Endothelial cell of umbilical vein (primary cell): ENCODE measurements around the gene ZMIZ2. TPM values are rescaled to one million over a fixed set of nuclear protein-coding genes. Genes with fewer than 3 reads are reported as not detected.
A peak's percentile ranks its signal among the peaks of the same experiment; 100 is the strongest.

Source experiments
- BruUV-seq: library from RNA; stranded (reverse); fragments of 400-500 nt; replicated peaks from 2 replicates; lab custom pipeline; 2021; lab: Mats Ljungman, UMichigan
- CTCF ChIA-PET: fragments of 300-600, 350-600 bp; sonication (Branson Sonifier 250); formaldehyde crosslinking; loops from one replicate; lab custom pipeline; 2021; ENCODE audit warnings: antibody characterized with exemption, inconsistent platforms; lab: Charles Lee
- POLR2A ChIA-PET: fragments of 300-600, 350-600 bp; sonication (Branson Sonifier 250); formaldehyde crosslinking; loops from one replicate; lab custom pipeline; 2021; ENCODE audit warnings: antibody characterized with exemption, inconsistent platforms; lab: Charles Lee
- DNase-seq: peaks from one replicate; pipeline ENCODE4 v3.0.0-alpha.2; 2011; ENCODE audit warnings: low read depth, low spot score
- FAIRE-seq: peaks from 2 replicates; lab custom pipeline; 2011; peaks lifted over from hg19 to GRCh38; lab: Jason Lieb, UNC
- H2AFZ ChIP-seq: 2 replicates; pipeline ENCODE4 v1.6.0; 2012; ENCODE audit warnings: low read depth, low read length, control low read depth, inconsistent platforms
- H3K27ac ChIP-seq: 2 replicates; pipeline ENCODE4 v1.5.1; 2011; ENCODE audit warnings: low read depth, mild to moderate bottlenecking, control low read depth, low read length, moderate library complexity; ENCODE audit not compliant: insufficient read depth
- H3K27me3 ChIP-seq, 2 experiments: 2 replicates each; pipeline versions ENCODE4 v1.6.0 to v1.6.1; 2011; ENCODE audit warnings: low read length in 2 of 2, mixed read lengths in 1 of 2; ENCODE audit not compliant: control insufficient read depth in 2 of 2, insufficient read depth in 2 of 2
- H3K36me3 ChIP-seq, 2 experiments: 2 replicates in 1 of 2; 3 replicates in 1 of 2; pipeline ENCODE4 v1.5.1; 2011; ENCODE audit warnings: low read length in 2 of 2, mild to moderate bottlenecking in 1 of 2, moderate library complexity in 1 of 2; ENCODE audit not compliant: control insufficient read depth in 2 of 2, insufficient read depth in 2 of 2; ENCODE audit errors: extremely low read depth in 1 of 2
- H3K4me1 ChIP-seq: 3 replicates; pipeline ENCODE4 v1.5.1; 2011; ENCODE audit warnings: mild to moderate bottlenecking, low read length; ENCODE audit not compliant: control insufficient read depth, insufficient read depth; ENCODE audit errors: extremely low read depth
- H3K4me2 ChIP-seq: 2 replicates; pipeline ENCODE4 v1.6.1; 2011; ENCODE audit warnings: low read length, control low read depth, mixed read lengths; ENCODE audit not compliant: insufficient read depth
- H3K4me3 ChIP-seq, 3 experiments: fragments of 200-600 bp in 1 of 3; sonication (generic), shearing (Covaris generic) in 1 of 3; replicated peaks in 1 of 3; 2 replicates each; pipeline ENCODE4 v1.5.1; 2011 to 2016; ENCODE audit warnings: control low read depth in 3 of 3, low read length in 3 of 3, mild to moderate bottlenecking in 2 of 3, inconsistent platforms in 1 of 3, low read depth in 1 of 3, moderate library complexity in 1 of 3; ENCODE audit not compliant: insufficient read depth in 1 of 3
- H3K79me2 ChIP-seq: 2 replicates; pipeline ENCODE4 v1.6.0; 2012; ENCODE audit warnings: low read length, inconsistent platforms; ENCODE audit not compliant: control insufficient read depth, insufficient read depth
- H3K9ac ChIP-seq: replicated peaks from 2 replicates; pipeline ENCODE3; 2011; ENCODE audit warnings: low read length, control low read depth; ENCODE audit not compliant: insufficient read depth; ENCODE audit errors: extremely low read depth
- H3K9me1 ChIP-seq: replicated peaks from 3 replicates; pipeline ENCODE4 v1.6.0; 2011; ENCODE audit warnings: mild to moderate bottlenecking, low read length; ENCODE audit not compliant: control insufficient read depth, insufficient read depth; ENCODE audit errors: extremely low read depth
- H3K9me3 ChIP-seq: replicated peaks from 2 replicates; pipeline ENCODE4 v1.5.1; 2012; ENCODE audit warnings: low read length, inconsistent platforms; ENCODE audit not compliant: control insufficient read depth, insufficient read depth
- H4K20me1 ChIP-seq: replicated peaks from 2 replicates; pipeline ENCODE3; 2011; ENCODE audit warnings: mild to moderate bottlenecking, low read length; ENCODE audit not compliant: control insufficient read depth, insufficient read depth; ENCODE audit errors: extremely low read depth
- CTCF ChIP-seq, 2 donors: IDR thresholded peaks; 1 replicate in 1 of 2; 2 replicates in 1 of 2; pipeline ENCODE4 v1.5.1; 2011; ENCODE audit warnings: low read length in 2 of 2, mild to moderate bottlenecking in 2 of 2, moderate library complexity in 2 of 2, control low read depth in 1 of 2, inconsistent platforms in 1 of 2, low read depth in 1 of 2; ENCODE audit not compliant: insufficient read depth in 1 of 2; ENCODE audit errors: extremely low read depth in 1 of 2
- EZH2 ChIP-seq: IDR thresholded peaks from 2 replicates; pipeline ENCODE4 v1.6.1; 2012; ENCODE audit warnings: borderline replicate concordance, low read depth, mild to moderate bottlenecking, moderate library complexity, low read length, inconsistent platforms; ENCODE audit not compliant: severe bottlenecking
- FOS ChIP-seq: IDR thresholded peaks from 2 replicates; pipeline ENCODE4 v1.6.1; 2011; ENCODE audit warnings: mild to moderate bottlenecking, low read length, moderate library complexity, borderline replicate concordance; ENCODE audit not compliant: insufficient read depth
- GATA2 ChIP-seq: IDR thresholded peaks from 2 replicates; pipeline ENCODE4 v1.7.0; 2011; ENCODE audit warnings: low read depth, mild to moderate bottlenecking, moderate library complexity, mixed read lengths, low read length; ENCODE audit not compliant: insufficient read length, insufficient read depth
- JUN ChIP-seq: IDR thresholded peaks from 2 replicates; pipeline ENCODE4 v1.6.1; 2011; ENCODE audit warnings: borderline replicate concordance, low read depth; ENCODE audit not compliant: insufficient read length, insufficient read depth
- MAX ChIP-seq: IDR thresholded peaks from 2 replicates; pipeline ENCODE4 v1.6.1; 2011; ENCODE audit not compliant: insufficient read depth, insufficient read length
- MYC ChIP-seq: IDR thresholded peaks from one replicate; pipeline ENCODE4 v1.6.1; 2011; ENCODE audit warnings: mild to moderate bottlenecking, low read depth, low read length
- POLR2A ChIP-seq: IDR thresholded peaks from 2 replicates; pipeline ENCODE4 v1.6.1; 2012; ENCODE audit warnings: low read depth, mild to moderate bottlenecking, control low read depth, low read length
- POLR2AphosphoS5 ChIP-seq: IDR thresholded peaks from 2 replicates; pipeline ENCODE4 v1.6.1; 2012; ENCODE audit warnings: low read depth, mild to moderate bottlenecking, control low read depth, low read length, moderate library complexity; ENCODE audit not compliant: insufficient read depth
- dilution Hi-C: fragments of 300-500 bp; cut with MboI; formaldehyde crosslinking; loops from one replicate; pipeline ENCODE4 v1.15.0; 2019; ENCODE audit warnings: low sequenced_read_pairs; ENCODE audit not compliant: extremely low pct_ligation_motif_present
- intact Hi-C: fragments of 100-400 bp; cut with micrococcal nuclease; formaldehyde crosslinking; loops from one replicate; pipeline ENCODE4 v1.10.0; 2022
- polyA plus RNA-seq, 4 experiments: library from polyadenylated mRNA; depleted of rRNA in 3 of 4; stranded (reverse) in 3 of 4; unstranded in 1 of 4; fragments of >200 nt; gene quantifications; 2 replicates each; pipeline versions ENCODE4 v1.2.1 to v1.2.3, GENCODE V29; 2011 to 2012; ENCODE audit warnings: missing spikeins in 1 of 4
- total RNA-seq: library from RNA; stranded (reverse); gene quantifications from 2 replicates; pipeline ENCODE4 v1.2.3, GENCODE V29; 2021

ZMIZ2 gene
- total and polyA plus RNA-seq, 2 donors (not counting 3 experiments of a cell fraction or from before 2014, with no cell fraction given), result 30.6 to 87.5 TPM

- no peaks in the 10 kb centered on the region for H3K4me1 ChIP-seq
- no peak overlapping the region for H3K27ac ChIP-seq
- H3K4me3 ChIP-seq, result no peak overlapping the region
- intact Hi-C loops (no loop called here), dilution Hi-C loops (no loop called here)
- H3K36me3 ChIP-seq, result peaks cover 5 to 46% of the 10 kb centered on the region in 2 experiments
- no peaks in the 10 kb centered on the region for H3K9me3 ChIP-seq
- no peak overlapping the region for H3K4me2 ChIP-seq
- H3K79me2 ChIP-seq, result no peaks in the 10 kb centered on the region
- no peaks in the 10 kb centered on the region for H4K20me1 ChIP-seq
- no peaks in the 10 kb centered on the region for H3K27me3 ChIP-seq
- DNase-seq (no peak), FAIRE-seq (no peak)
- BruUV-seq, result TSS peak; percentile 34
- H2AFZ ChIP-seq, result no peak overlapping the region
- no peak for TF ChIP-seq MAX
- TF ChIP-seq GATA2, result no peak
- no peak for TF ChIP-seq POLR2AphosphoS5
- no peak for TF ChIP-seq JUN
- TF ChIP-seq FOS, result no peak
- no peak for TF ChIP-seq EZH2
- TF ChIP-seq CTCF (IDR thresholded peaks at IDR 0.05; ENCODE audit: extremely low read depth in 1 of 2, insufficient read depth in 1 of 2, low read depth in 1 of 2, low read length in 2 of 2), result no peak
- TF ChIP-seq POLR2A, result no peak
- no peak for TF ChIP-seq MYC
- no peak overlapping the region for H3K9ac ChIP-seq
- CTCF ChIA-PET, result no interaction called here
- H3K9me1 ChIP-seq, result no peaks in the 10 kb centered on the region
- POLR2A ChIA-PET, result interaction anchor here (0.6 kb wide), 1 partner anchor 128 kb away, joined by 3 read pairs; no protein-coding TSS in a partner anchor
Measured at GRCh38 chr7:44767912-44768627, 19.4 kb downstream of the ZMIZ2 start.
